ENCODE measurements around the gene NUDT14.

NUDT14 gene

GRCh38 chr14:105207996-105208737 lies 27.1 kb upstream of the NUDT14 start:
- no peak for TF ChIP-seq POLR2A (IDR thresholded peaks at IDR 0.05; ENCODE audit: low read depth, low read length)
- DNase-seq (ENCODE audit: insufficient read length, low spot score) (no peak), FAIRE-seq (no peak)

- DNase-seq (ENCODE audit: insufficient read length, low spot score), result no peak
- FAIRE-seq, result no peak
Measured at GRCh38 chr14:105207460-105207901, 26.4 kb upstream of the NUDT14 start.

DNA sequence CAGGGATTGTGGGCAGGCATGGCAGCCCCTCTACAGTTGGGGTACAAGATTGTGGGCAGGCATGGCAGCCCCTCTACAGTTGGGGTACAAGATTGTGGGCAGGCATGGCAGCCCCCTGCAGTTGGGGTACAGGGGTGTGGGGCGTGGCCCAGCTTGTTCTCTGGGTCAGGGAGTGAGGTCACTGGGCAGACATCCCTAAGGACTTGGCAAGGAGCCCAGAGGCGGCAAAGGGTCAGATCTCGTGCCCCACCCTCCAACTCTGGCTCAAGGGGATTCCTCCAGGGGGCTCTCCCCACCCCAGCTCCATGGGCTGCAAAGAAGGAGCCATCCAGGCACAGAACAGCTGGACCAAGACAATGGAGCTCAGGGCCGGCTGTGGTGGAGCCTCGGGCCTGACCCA lies 25.8 kb upstream of the NUDT14 start:
- no peak for DNase-seq (ENCODE audit: insufficient read length, low spot score)
- TF ChIP-seq POLR2A (IDR thresholded peaks at IDR 0.05; ENCODE audit: low read depth, low read length), result no peak
- no peak for FAIRE-seq

More at GRCh38 chr14:105207460-105207901, 26.4 kb upstream of the NUDT14 start:
- no peak for TF ChIP-seq POLR2A (IDR thresholded peaks at IDR 0.05; ENCODE audit: low read depth, low read length)

DNA sequence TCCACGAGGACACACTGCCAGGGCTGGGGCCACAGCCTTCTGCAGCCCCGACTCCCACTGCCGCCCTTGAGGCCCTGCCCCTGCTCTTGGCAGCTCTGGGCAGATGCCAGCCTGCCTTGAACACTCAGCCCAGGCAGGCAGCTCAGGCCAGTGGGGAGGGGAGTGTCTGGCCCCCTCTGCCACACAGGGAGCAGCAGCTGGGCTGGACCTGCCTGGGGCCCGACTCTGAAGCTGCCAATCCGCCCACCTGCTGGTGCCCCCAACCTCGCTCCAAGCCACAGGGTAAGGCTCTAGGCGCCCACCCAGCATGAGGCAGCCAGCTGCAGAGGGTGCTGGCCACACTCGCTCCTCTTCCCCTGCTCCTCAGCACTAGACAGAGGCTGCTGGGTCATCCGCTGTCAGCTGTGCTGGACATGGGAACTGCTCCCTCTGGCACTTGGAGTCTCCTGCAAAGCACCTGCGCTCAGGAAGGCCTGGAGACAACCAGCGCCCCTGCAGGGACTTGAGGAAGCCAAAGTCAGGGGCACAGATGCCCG lies 24.6 kb upstream of the NUDT14 start:
- no peak for FAIRE-seq
- TF ChIP-seq POLR2A (IDR thresholded peaks at IDR 0.05; ENCODE audit: low read depth, low read length), result no peak
- no peak for DNase-seq (ENCODE audit: insufficient read length, low spot score)

- DNase-seq (ENCODE audit: insufficient read length, low spot score), result no peak
- TF ChIP-seq POLR2A (IDR thresholded peaks at IDR 0.05; ENCODE audit: low read depth, low read length), result no peak
- no peak for FAIRE-seq
Measured at GRCh38 chr14:105204931-105205672, 24.0 kb upstream of the NUDT14 start.

GRCh38 chr14:105204206-105204930 lies 23.3 kb upstream of the NUDT14 start:
- FAIRE-seq, result peak; percentile 97
- TF ChIP-seq POLR2A (IDR thresholded peaks at IDR 0.05; ENCODE audit: low read depth, low read length), result no peak
- peak; percentile 88 for DNase-seq (ENCODE audit: insufficient read length, low spot score)

DNA sequence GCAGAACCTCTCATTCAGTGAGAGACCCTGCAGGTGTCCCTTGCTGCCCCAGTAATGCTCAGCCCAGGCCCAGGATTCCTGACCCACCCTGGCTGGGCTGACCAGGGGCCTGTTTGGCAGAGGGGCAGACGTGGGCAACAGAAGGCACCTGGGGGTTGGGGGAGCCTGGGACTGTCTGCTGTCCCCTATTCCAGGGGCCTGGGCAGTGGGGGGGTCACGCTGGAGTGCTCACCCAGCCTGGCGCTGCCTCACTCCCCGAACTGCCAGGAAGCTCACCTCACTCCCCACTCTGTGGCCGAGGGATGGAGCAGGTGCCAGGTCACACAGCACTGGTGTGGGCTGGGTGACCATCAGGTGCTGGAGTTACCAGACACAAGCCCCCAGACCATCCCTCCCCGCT lies 22.6 kb upstream of the NUDT14 start:
- TF ChIP-seq POLR2A (IDR thresholded peaks at IDR 0.05; ENCODE audit: low read depth, low read length), result no peak
- DNase-seq (ENCODE audit: insufficient read length, low spot score) (no peak), FAIRE-seq (no peak)

- DNase-seq (ENCODE audit: insufficient read length, low spot score), result peak; percentile 92
- no peak for TF ChIP-seq POLR2A (IDR thresholded peaks at IDR 0.05; ENCODE audit: low read depth, low read length)
- FAIRE-seq, result no peak
Measured at GRCh38 chr14:105203057-105203531, 22.0 kb upstream of the NUDT14 start.

DNA sequence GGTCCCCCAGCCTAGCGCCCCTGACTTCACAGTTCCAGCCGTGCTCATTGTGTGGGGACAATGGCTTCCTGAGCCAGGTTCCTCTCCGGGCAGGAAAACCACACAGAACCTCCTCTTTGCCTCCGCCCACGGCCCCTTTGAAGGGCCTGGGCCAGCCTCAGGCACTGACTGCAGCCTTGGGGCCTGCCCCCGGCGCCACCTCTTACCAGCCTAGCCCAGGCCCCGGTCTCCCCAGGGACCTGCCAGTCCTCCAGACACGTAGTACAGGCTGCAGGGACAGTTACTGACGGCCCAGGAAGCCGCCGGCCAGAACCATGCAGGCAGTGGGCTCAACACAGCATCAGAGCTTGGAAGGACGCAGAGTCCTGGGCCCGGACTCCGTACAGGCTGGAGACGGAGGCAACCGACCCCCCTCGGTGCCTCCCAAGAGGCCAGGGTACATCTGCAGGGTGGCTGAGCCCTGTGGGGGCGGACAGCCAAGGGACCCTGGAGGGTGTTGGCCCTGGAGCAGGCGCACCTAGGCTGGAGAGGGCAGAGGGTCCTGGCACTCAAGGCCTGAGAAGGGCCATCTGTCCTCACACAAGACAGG lies 20.9 kb upstream of the NUDT14 start:
- FAIRE-seq, result no peak
- DNase-seq (ENCODE audit: insufficient read length, low spot score), result no peak
- no peak for TF ChIP-seq POLR2A (IDR thresholded peaks at IDR 0.05; ENCODE audit: low read depth, low read length)

- DNase-seq (ENCODE audit: insufficient read length, low spot score) (no peak), FAIRE-seq (no peak)
- TF ChIP-seq POLR2A (IDR thresholded peaks at IDR 0.05; ENCODE audit: low read depth, low read length), result no peak
Measured at GRCh38 chr14:105201156-105201924, 20.2 kb upstream of the NUDT14 start.

- TF ChIP-seq POLR2A (IDR thresholded peaks at IDR 0.05; ENCODE audit: low read depth, low read length), result no peak
- FAIRE-seq, result no peak
- no peak for DNase-seq (ENCODE audit: insufficient read length, low spot score)
Measured at GRCh38 chr14:105200641-105201040, 19.5 kb upstream of the NUDT14 start.

DNA sequence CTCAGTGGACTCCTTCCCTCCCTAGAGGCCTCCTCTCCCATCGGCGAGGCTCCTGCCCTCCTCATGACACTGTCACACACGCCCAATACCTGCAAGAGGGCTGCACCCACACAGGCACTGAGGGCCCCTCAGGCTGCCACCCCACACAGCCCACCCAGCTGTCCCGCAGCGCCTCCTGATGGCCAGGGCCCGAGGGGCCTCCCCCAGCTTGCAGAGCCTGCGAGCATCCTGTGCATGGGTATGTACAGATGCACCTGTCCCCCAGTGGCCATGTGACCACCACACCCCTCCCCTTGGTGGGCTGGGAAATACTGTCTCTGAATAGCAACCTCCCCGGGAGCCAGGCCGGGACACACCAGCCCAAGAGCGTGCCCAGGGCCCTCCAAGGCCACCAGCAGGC lies 19.0 kb upstream of the NUDT14 start:
- no peak for TF ChIP-seq POLR2A (IDR thresholded peaks at IDR 0.05; ENCODE audit: low read depth, low read length)
- FAIRE-seq (no peak), DNase-seq (ENCODE audit: insufficient read length, low spot score) (no peak)

DNA sequence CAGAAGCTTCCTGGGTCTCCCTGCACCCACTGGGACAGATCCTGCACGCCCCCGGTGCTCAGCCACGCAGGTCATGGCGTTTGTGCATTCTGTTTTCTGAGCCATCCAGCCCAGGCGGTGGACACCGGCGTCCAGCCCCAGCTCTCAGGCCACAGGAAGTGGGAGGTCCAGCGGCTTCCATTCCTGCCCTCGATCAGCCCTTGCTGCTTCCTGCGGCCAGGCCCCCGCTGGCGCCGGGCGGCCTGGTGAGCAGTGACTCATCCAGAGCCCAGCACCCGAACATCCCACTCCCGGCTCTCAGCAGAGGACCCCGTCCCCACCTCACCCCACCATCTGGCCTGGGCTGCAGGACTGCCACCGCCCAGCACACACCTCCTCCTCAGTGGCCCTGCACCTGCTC lies 18.0 kb upstream of the NUDT14 start:
- TF ChIP-seq POLR2A (IDR thresholded peaks at IDR 0.05; ENCODE audit: low read depth, low read length), result no peak
- peak; percentile 98 for DNase-seq (ENCODE audit: insufficient read length, low spot score)
- FAIRE-seq, result peak; percentile 91

All from H54 (cell line).